Chondrocyte (in vitro differentiated cells): ENCODE measurements around the gene OR2L8. TPM values are rescaled to one million over a fixed set of nuclear protein-coding genes. Genes with fewer than 3 reads are reported as not detected.

Experiments
- DNase-seq: peaks from one replicate; pipeline ENCODE4 v3.0.0; 2021; ENCODE audit warnings: mixed read lengths, low spot score
- H3K27ac Mint-ChIP-seq: one replicate; pipeline ENCODE4 v1.8.0; 2021; ENCODE audit warnings: mild to moderate bottlenecking, moderate library complexity, mixed read lengths; ENCODE audit not compliant: unreplicated experiment
- H3K27me3 Mint-ChIP-seq: 2 replicates; pipeline ENCODE4 v1.8.0; 2021; ENCODE audit warnings: low read depth, mixed read lengths
- H3K36me3 Mint-ChIP-seq: 2 replicates; pipeline ENCODE4 v1.8.0; 2021; ENCODE audit warnings: low read depth, mixed read lengths
- H3K4me1 Mint-ChIP-seq: 2 replicates; pipeline ENCODE4 v1.8.0; 2021; ENCODE audit warnings: low read depth, mild to moderate bottlenecking, mixed read lengths
- H3K4me3 Mint-ChIP-seq: one replicate; pipeline ENCODE4 v1.8.0; 2021; ENCODE audit warnings: mild to moderate bottlenecking, moderate library complexity, mixed read lengths; ENCODE audit not compliant: unreplicated experiment
- H3K9me3 Mint-ChIP-seq: 2 replicates; pipeline ENCODE4 v1.8.0; 2021; ENCODE audit warnings: low read depth, mixed read lengths
- long read RNA-seq: library from polyadenylated mRNA; stranded (forward); transcript quantifications from one replicate; pipeline ENCODE4 v2.0.0, GENCODE V29; 2021
- total RNA-seq: library from RNA; stranded (reverse); gene quantifications from 3 replicates; pipeline ENCODE4 v1.2.1, GENCODE V29; 2021
- TF ChIP-seq, protein P1 (sequence below): fragments of 200-600 bp; sonication (generic); IDR thresholded peaks from 2 replicates; pipeline ENCODE4 v1.5.0; 2021; ENCODE audit warnings: antibody characterized with exemption, mild to moderate bottlenecking, moderate library complexity

The OR2L8 gene
- total RNA-seq: not detected in 3 replicates
- long read RNA-seq: 0 reads

DNA sequence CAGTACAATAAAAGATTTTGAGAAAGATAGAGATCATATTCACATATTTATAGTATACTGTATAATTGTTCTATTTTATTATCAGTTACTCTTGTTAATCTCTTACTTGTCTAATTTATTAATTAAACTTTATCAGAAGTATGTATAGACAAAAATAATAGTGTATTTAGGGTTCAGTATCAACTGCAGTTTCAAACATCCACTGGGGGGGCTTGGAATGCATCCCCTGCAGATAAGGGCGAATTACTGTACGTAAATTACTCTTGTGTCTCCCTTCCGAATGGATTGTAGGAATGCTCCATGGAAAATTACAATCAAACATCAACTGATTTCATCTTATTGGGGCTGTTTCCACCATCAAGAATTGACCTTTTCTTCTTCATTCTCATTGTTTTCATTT, at the start of gene OR2L8:
Gene OR2L8 (plus strand): TSS at position 301 of the 400 bp plus-strand sequence. CDS start 0 bp downstream, at position 301.
- peaks cover 48% of the 10 kb centered on the region for H3K9me3 Mint-ChIP-seq
- no peaks in the 10 kb centered on the region for H3K36me3 Mint-ChIP-seq
- no peak within 1 kb of the TSS for H3K27ac Mint-ChIP-seq
- DNase-seq: no peak
- no peak within 1 kb of the TSS for H3K4me3 Mint-ChIP-seq
- TF ChIP-seq, protein P1, sequence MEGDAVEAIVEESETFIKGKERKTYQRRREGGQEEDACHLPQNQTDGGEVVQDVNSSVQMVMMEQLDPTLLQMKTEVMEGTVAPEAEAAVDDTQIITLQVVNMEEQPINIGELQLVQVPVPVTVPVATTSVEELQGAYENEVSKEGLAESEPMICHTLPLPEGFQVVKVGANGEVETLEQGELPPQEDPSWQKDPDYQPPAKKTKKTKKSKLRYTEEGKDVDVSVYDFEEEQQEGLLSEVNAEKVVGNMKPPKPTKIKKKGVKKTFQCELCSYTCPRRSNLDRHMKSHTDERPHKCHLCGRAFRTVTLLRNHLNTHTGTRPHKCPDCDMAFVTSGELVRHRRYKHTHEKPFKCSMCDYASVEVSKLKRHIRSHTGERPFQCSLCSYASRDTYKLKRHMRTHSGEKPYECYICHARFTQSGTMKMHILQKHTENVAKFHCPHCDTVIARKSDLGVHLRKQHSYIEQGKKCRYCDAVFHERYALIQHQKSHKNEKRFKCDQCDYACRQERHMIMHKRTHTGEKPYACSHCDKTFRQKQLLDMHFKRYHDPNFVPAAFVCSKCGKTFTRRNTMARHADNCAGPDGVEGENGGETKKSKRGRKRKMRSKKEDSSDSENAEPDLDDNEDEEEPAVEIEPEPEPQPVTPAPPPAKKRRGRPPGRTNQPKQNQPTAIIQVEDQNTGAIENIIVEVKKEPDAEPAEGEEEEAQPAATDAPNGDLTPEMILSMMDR: no peak
- no peaks in the 10 kb centered on the region for H3K27me3 Mint-ChIP-seq
- no peaks in the 10 kb centered on the region for H3K4me1 Mint-ChIP-seq

GRCh38 chr1:247904122-247904521, 44.5 kb upstream of the OR2L8 start:
- DNase-seq: no peak
- TF ChIP-seq, protein P1: no peak
- Mint-ChIP-seq H3K4me3 (no peak overlapping the region), H3K27ac (no peak overlapping the region), H3K36me3 (no peaks in the 10 kb centered on the region), H3K4me1 (peaks cover 7% of the 10 kb centered on the region), H3K9me3 (peaks cover 35% of the 10 kb centered on the region), H3K27me3 (no peaks in the 10 kb centered on the region)

DNA sequence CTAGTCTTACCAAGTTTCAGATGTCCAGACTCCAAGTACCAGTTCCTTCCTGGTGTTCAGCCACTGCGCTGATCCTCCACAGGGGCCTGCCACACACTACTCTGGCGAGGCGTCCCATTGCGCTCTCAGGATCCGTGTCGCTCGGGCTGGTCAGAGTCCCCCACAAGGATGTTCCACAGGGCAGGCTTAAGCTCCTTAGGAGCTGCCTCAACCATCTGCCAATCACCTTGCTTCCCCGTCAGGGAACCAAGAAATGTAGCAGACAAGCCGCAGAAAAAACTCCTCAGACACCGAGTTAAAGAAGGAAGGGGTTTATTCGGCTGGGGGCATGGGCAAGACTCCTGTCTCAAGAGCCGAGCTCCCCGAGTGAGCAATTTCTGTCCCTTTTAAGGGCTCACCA, 43.5 kb upstream of the OR2L8 start:
- no peak for DNase-seq
- TF ChIP-seq, protein P1: no peak
- peaks cover 7% of the 10 kb centered on the region for H3K4me1 Mint-ChIP-seq
- H3K4me3 Mint-ChIP-seq: no peak overlapping the region
- no peaks in the 10 kb centered on the region for H3K36me3 Mint-ChIP-seq
- H3K27me3 Mint-ChIP-seq: no peaks in the 10 kb centered on the region
- H3K27ac Mint-ChIP-seq: no peak overlapping the region
- H3K9me3 Mint-ChIP-seq: peaks cover 32% of the 10 kb centered on the region

- DNase-seq: no peak
- Mint-ChIP-seq H3K27me3 (no peaks in the 10 kb centered on the region), H3K9me3 (peaks cover 38% of the 10 kb centered on the region), H3K36me3 (no peaks in the 10 kb centered on the region), H3K4me3 (no peak overlapping the region), H3K4me1 (peaks cover 7% of the 10 kb centered on the region), H3K27ac (no peak overlapping the region)
- TF ChIP-seq, protein P1: no peak
These were observed 42.7 kb upstream of the OR2L8 start for GRCh38 chr1:247905910-247906503.

- Mint-ChIP-seq H3K4me3 (no peak overlapping the region), H3K9me3 (peaks cover 37% of the 10 kb centered on the region), H3K27ac (peak overlapping the region; percentile 5)
These were observed 42.1 kb upstream of the OR2L8 start for GRCh38 chr1:247906504-247907047.

More at GRCh38 chr1:247906504-247907047, 42.1 kb upstream of the OR2L8 start:
- DNase-seq: no peak
- Mint-ChIP-seq H3K4me1 (peaks cover 7% of the 10 kb centered on the region), H3K27me3 (no peaks in the 10 kb centered on the region), H3K36me3 (no peaks in the 10 kb centered on the region)
- TF ChIP-seq, protein P1: no peak
